ENCODE data around the gene CNGA4. TPM values are rescaled to one million over a fixed set of nuclear protein-coding genes. Genes with fewer than 3 reads are reported as not detected.

CNGA4 gene
- total RNA-seq, 1 donor from 2014 or later: not detected

- Mint-ChIP-seq H3K4me3 (no peak overlapping the region), H3K9me3 (peaks cover 6% of the 10 kb centered on the region), H3K27me3 (ENCODE audit: insufficient read depth, low read depth) (peaks cover 9% of the 10 kb centered on the region), H3K4me1 (peaks cover 13% of the 10 kb centered on the region), H3K27ac (no peak overlapping the region), H3K36me3 (no peaks in the 10 kb centered on the region)
- Histone ChIP-seq H3F3A (ENCODE audit: low read depth) (peaks cover 12% of the 10 kb centered on the region), H3K27me3 (no peaks in the 10 kb centered on the region), H2AFZ (replicated peaks) (no peak overlapping the region), H3K36me3 (no peaks in the 10 kb centered on the region), H3K4me1 (peaks cover 8% of the 10 kb centered on the region), H3K9ac (no peak overlapping the region), H3K79me2 (ENCODE audit: low read depth) (peaks cover 21% of the 10 kb centered on the region), H3K4me3 (no peak overlapping the region), H3K9me3 (ENCODE audit: low read depth) (no peaks in the 10 kb centered on the region), H3K4me2 (no peak overlapping the region), H4K20me1 (ENCODE audit: low read depth) (peaks cover 4% of the 10 kb centered on the region), H3K27ac (no peak overlapping the region)
- DNase-seq (ENCODE audit: low spot score): no peak
- TF ChIP-seq EZH2phosphoT487 (IDR thresholded peaks at IDR 0.05) (no peak), EZH2 (IDR thresholded peaks at IDR 0.05) (no peak), CTCF (IDR thresholded peaks at IDR 0.05) (no peak)
These were observed 1.6 kb upstream of the CNGA4 start for GRCh38 chr11:6237266-6237665.

GRCh38 chr11:6237761-6238302 is 1.1 kb upstream of the CNGA4 start:
- Histone ChIP-seq H3K9me3 (ENCODE audit: low read depth) (no peaks in the 10 kb centered on the region), H3K4me2 (no peak overlapping the region)
- peaks cover 6% of the 10 kb centered on the region for H3K9me3 Mint-ChIP-seq

GRCh38 chr11:6240139-6240538 is 1.2 kb downstream of the CNGA4 start:
- H3K36me3 ChIP-seq: no peaks in the 10 kb centered on the region
- peaks cover 10% of the 10 kb centered on the region for H3F3A ChIP-seq (ENCODE audit: low read depth)
- H3K27me3 Mint-ChIP-seq (ENCODE audit: insufficient read depth, low read depth): peaks cover 14% of the 10 kb centered on the region
- no peak overlapping the region for H3K27ac ChIP-seq
- no peak overlapping the region for H3K27ac Mint-ChIP-seq
- TF ChIP-seq EZH2 (IDR thresholded peaks at IDR 0.05) (no peak), EZH2phosphoT487 (IDR thresholded peaks at IDR 0.05) (no peak), CTCF (IDR thresholded peaks at IDR 0.05) (no peak)
- H3K9me3 ChIP-seq (ENCODE audit: low read depth): no peaks in the 10 kb centered on the region
- H3K36me3 Mint-ChIP-seq: no peaks in the 10 kb centered on the region
- no peaks in the 10 kb centered on the region for H3K27me3 ChIP-seq
- DNase-seq (ENCODE audit: low spot score): no peak
- no peaks in the 10 kb centered on the region for H4K20me1 ChIP-seq (ENCODE audit: low read depth)
- peaks cover 11% of the 10 kb centered on the region for H3K4me1 Mint-ChIP-seq
- H3K4me3 Mint-ChIP-seq: no peak overlapping the region
- no peak overlapping the region for H3K4me3 ChIP-seq
- no peak overlapping the region for H2AFZ ChIP-seq (replicated peaks)
- H3K9ac ChIP-seq: no peak overlapping the region
- no peaks in the 10 kb centered on the region for H3K4me1 ChIP-seq
- peaks cover 6% of the 10 kb centered on the region for H3K9me3 Mint-ChIP-seq
- no peaks in the 10 kb centered on the region for H3K79me2 ChIP-seq (ENCODE audit: low read depth)
- H3K4me2 ChIP-seq: no peak overlapping the region

More at GRCh38 chr11:6237761-6238302, 1.1 kb upstream of the CNGA4 start:
- H3K27ac Mint-ChIP-seq: no peak overlapping the region
- Histone ChIP-seq H2AFZ (replicated peaks) (no peak overlapping the region), H4K20me1 (ENCODE audit: low read depth) (peaks cover 4% of the 10 kb centered on the region), H3K9ac (no peak overlapping the region), H3K4me3 (no peak overlapping the region), H3F3A (ENCODE audit: low read depth) (peaks cover 12% of the 10 kb centered on the region), H3K79me2 (ENCODE audit: low read depth) (peaks cover 16% of the 10 kb centered on the region), H3K4me1 (peaks cover 8% of the 10 kb centered on the region), H3K27ac (no peak overlapping the region), H3K36me3 (no peaks in the 10 kb centered on the region), H3K27me3 (no peaks in the 10 kb centered on the region)
- DNase-seq (ENCODE audit: low spot score): no peak
- no peak overlapping the region for H3K4me3 Mint-ChIP-seq
- H3K27me3 Mint-ChIP-seq (ENCODE audit: insufficient read depth, low read depth): peaks cover 9% of the 10 kb centered on the region
- no peak for TF ChIP-seq EZH2phosphoT487 (IDR thresholded peaks at IDR 0.05)
- TF ChIP-seq EZH2 (IDR thresholded peaks at IDR 0.05): no peak
- TF ChIP-seq CTCF (IDR thresholded peaks at IDR 0.05): no peak
- H3K4me1 Mint-ChIP-seq: peaks cover 13% of the 10 kb centered on the region
- H3K36me3 Mint-ChIP-seq: no peaks in the 10 kb centered on the region

All from neural progenitor cell (in vitro differentiated cells).